VCaP (cell line): Measurements from ENCODE around the gene FHOD3.

Experiments used
- H3K27ac ChIP-seq: fragments of 450-650 bp; 2 replicates; pipeline ENCODE4 v1.5.1; 2017
- CTCF ChIP-seq: fragments of 450-650 bp; conservative IDR thresholded peaks from 2 replicates; pipeline ENCODE4 v1.5.1; 2017; ENCODE audit warnings: mild to moderate bottlenecking, moderate library complexity

FHOD3 gene

GRCh38 chr18:36392164-36392978 lies 94.9 kb downstream of the FHOD3 start:
- no peak overlapping the region for H3K27ac ChIP-seq
- no peak for TF ChIP-seq CTCF

DNA sequence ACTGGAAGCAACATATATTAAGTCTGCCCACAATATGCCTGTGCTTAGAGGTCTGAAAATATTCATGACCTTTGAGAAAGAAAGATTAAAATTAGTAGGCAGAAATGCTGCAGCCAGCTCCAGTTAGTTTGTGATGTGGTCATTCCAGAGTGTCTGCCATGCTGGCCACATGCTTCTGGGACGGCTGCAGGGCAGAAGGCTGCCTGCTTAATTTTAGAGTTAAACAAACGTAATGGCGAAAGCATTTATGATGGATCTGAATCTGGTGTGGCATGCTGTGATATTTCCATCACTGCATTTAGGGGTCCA lies 95.4 kb downstream of the FHOD3 start:
- no peak for TF ChIP-seq CTCF

GRCh38 chr18:36394486-36394885 lies 97.0 kb downstream of the FHOD3 start:
- TF ChIP-seq CTCF: no peak
- H3K27ac ChIP-seq: no peak overlapping the region

More for the DNA sequence above, 95.4 kb downstream of the FHOD3 start:
- no peak overlapping the region for H3K27ac ChIP-seq

GRCh38 chr18:36396190-36396589 lies 98.7 kb downstream of the FHOD3 start:
- no peak overlapping the region for H3K27ac ChIP-seq
- TF ChIP-seq CTCF: no peak

GRCh38 chr18:36397033-36397432 lies 99.5 kb downstream of the FHOD3 start:
- no peak overlapping the region for H3K27ac ChIP-seq
- TF ChIP-seq CTCF: no peak

GRCh38 chr18:36398419-36398818 lies 100.9 kb downstream of the FHOD3 start:
- H3K27ac ChIP-seq: no peak overlapping the region
- TF ChIP-seq CTCF: no peak

DNA sequence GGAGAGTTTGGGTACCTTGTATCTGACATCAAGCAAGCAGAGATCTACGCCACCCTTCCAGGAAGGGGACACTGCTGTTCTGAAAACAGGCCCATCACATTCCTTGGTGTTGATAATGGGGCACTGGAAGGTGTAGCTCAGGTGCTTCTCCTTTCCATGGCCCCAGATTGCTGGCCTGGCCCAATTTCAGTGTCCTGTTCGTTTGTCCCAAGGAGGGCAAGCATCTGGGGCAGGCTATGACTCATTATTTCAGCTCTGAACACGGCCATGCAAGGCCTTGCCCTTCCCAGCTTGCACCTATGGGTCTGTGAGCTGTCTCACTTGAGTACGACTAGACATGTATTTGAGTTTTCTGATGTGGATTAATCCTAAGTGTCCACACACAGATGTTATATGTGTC lies 101.5 kb downstream of the FHOD3 start:
- no peak for TF ChIP-seq CTCF
- no peak overlapping the region for H3K27ac ChIP-seq
